Measurements from ENCODE around the gene PYROXD2.

- TF ChIP-seq ZNF592 (IDR thresholded peaks at IDR 0.05) (no peak), CTCF (IDR thresholded peaks at IDR 0.05 in 2 of 3, conservative IDR thresholded peaks at IDR 0.05 in 1 of 3; ENCODE audit: control insufficient read depth in 2 of 3, extremely low read depth in 1 of 3, insufficient read depth in 1 of 3, low read depth in 3 of 3, low read length in 3 of 3) (no peak)
Observed at GRCh38 chr10:98450618-98451017, 35.6 kb upstream of the PYROXD2 start.

Data from GM12878 (cell line).